SKM-1 treated with dmso at 0.1 percent for 144 hours (cell line): Measurements from ENCODE around the gene GGN.
"Not testable (repeated sequence)": the region's sequence is repeated elsewhere in the genome, so short reads cannot be mapped to it uniquely, and the experiment has no call there.

ENCODE experiments used
- DNase-seq: peaks from one replicate; lab custom pipeline; 2025; ENCODE audit not compliant: unreplicated experiment; lab: John Stamatoyannopoulos, UW

GGN gene, protein sequence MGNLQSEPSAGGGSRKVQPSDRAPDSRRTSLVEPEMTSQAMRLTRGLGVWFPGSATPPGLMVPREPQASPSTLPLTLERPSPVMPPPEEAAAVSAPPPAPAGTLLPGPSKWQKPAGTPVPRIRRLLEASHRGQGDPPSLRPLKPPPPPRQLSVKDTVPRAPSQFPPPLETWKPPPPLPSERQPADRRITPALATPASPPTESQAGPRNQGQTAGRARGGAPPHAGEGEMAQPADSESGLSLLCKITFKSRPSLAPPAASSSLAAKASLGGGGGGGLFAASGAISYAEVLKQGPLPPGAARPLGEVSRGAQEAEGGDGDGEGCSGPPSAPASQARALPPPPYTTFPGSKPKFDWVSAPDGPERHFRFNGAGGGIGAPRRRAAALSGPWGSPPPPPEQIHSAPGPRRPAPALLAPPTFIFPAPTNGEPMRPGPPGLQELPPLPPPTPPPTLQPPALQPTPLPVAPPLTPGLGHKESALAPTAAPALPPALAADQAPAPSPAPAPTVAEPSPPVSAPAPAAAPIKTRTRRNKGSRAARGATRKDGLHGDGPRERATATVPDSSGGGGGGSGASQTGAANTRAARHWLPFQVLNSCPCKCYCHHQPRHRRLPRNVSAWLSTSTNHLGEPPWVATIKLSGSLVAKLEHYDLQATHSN

DNA sequence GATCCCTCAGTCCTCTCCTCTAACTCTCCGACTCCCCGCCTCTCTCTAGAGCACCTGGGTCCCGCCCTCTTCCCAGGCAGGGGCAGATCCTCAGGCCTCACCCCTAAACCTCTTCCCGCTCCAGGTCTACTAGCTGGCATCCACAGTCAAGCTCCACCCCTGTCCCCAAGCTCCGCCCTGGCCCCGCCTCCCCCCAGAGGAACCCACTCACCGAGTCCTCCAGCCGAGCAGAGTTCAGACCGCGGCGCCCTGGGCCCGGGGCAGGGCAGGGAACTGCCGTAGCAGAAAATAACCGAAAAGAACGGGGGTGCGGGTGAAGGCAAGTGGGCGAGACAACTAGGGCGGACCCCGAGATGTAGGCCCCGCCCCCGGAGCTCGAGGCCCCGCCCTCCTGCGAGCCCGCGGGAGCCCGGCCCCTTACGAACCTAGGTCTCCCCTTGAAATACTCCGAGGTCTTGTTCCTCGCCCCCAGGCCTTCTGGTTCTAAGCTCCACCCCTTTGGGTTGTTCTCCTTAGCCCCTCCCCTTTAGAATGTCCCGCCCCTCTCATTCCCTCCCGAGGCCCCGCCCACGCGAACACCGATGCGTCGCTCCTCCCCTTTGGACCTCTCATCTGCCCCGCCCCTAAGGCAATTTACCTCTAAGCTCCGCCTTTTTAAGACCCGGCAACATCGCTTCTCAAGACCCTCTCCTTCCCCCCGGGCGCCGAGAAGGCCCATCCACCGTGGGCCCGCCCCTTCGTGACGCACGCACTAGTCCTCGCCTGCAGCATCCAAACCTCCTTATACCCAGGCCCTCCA lies at the start of gene GGN:
Gene GGN, minus strand, starts transcription at position 485 of the 799 bp plus-strand sequence. CDS start 773 bp downstream, outside the sequence.
- DNase-seq = peak; percentile 60

DNA sequence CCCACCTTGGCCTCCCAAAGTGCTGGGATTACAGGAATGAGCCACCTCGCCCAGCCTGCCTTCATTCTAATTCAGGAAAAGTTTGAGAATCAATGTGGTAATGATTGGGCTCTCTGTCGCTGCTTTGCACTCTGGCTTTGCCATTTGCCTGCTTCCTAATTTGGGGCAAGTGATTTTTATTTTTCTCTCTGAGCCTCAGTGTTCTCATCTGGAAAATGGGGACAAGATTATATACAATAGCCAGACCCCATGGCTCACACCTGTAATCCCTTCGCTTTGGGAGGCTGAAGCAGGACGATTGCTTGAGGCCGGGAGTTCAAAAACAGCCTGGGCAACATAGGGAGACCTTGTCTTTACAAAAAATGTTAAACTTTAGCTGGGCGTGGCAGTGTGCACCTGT lies 49.5 kb upstream of the GGN start:
- DNase-seq = no peak

DNA sequence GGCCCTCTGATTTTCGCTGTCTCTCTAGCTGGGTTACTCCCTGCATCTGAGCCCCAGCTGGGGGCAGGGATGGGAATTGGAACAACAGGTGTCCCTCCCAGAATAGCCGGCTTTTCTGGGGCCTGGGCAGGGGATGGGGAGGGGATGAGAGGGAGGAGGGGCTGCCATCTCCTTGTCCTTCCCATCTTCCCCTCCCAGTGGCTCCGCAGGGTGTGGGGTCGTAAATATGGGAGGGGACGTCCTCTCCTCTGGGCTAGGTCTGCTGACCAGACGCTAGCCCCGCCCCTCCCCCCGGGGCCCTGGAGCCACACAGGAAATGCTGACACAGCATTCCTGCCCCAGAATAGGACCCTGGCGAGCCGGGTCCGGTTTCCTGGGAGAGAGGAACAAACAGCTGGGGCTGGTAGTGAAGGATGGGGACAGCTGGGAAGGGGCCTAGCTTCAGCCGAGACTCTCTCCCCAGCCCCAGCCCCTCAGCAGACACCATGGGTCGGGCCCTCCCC lies 46.8 kb upstream of the GGN start:
- DNase-seq = no peak

DNA sequence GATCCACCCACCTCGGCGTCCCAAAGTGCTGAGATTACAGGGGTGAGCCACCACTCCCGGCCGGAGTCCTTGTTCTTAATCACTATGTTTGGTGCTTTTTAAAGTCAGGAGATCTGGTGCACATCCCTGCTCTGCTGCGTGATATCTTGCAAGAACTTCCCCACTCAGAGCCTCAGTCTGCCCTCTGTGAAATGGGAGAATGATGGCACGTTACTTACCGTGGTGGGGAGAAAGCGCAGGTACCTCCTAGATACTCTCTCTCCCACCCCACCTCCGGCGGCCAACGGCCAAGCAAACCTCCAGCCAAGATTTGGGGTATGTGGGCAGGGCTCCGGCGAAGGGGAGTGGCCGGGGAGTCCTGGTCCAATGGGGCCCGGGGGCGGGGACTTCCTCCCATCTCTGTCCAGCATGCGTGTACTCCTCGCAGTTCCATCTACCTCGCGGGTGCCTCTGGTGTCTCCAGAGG lies 45.5 kb upstream of the GGN start, which contains the start of gene RYR1:
Gene RYR1, plus strand, starts transcription at position 424 of the 466 bp plus-strand sequence. CDS start 139 bp downstream, outside the sequence.
- no peak for DNase-seq

DNA sequence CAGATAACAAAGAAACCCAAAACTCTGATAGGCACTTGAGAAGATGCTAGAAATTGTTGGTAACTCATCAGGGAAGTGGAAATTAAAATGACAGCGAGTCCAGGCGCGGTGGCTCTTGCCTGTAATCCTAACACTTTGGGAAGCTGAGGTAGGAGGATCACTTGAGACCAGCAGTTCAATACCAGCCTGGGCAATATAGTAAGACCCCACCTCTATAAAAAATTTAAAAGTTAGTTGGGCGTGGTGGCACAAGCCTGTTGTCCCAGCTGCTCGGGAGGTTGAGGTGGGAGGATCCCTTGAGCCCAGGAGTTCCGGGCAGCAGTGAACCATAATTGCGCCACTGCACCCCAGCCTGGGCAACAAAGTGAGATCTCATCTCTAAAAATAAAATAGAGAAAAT lies 43.1 kb upstream of the GGN start:
- DNase-seq = no peak

DNA sequence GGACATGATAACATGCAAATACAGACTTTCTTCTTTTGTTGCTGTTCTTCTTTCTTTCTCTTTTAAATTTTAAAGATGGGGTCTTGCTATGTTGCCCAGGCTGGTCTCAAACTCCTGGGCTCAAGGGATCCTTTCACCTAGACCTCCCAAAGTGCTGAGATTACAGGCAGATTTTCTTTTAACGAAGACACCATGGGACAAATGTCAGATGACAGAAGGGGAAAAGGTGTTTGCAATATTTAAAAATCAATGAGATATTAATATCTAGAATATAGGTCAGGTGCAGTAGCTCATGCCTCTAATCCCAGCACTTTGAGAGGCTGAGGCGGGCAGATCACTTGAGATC lies 42.0 kb upstream of the GGN start:
- DNase-seq = no peak

DNA sequence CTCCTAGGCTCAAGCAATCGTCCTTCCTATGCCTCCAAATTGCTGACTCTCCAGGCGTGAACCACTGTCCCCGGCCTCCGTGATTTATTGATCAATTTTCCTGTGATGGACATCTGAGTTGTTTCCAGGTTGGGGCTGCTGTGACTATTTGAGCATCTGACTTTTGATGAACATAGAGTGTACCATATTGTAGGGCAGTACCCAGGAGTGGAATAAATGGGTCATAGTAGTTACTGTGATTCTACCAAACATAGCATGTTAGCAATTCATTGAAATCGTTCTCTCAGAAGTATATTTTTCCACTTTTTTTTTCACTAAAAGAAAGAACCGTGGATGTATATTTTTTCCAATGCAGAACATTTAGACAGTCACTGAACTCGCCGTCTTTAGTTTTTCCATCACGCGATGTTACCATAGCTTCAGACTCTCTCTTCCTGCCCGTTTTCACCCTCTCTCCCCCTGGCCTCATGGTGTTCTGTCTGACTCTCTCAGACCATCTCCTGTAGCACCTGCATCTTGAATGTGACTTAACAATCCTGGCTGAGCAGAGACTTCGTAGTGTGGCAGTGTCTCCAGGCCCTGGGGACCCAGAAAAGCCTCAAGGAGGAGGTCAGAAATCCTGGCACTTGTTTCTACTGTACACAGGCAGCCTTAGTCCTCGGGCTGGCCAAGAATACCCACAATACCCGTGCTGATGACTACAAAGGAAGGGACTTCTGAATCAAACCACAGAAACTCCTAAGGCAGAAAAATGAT lies 41.4 kb upstream of the GGN start:
- DNase-seq = no peak

DNA sequence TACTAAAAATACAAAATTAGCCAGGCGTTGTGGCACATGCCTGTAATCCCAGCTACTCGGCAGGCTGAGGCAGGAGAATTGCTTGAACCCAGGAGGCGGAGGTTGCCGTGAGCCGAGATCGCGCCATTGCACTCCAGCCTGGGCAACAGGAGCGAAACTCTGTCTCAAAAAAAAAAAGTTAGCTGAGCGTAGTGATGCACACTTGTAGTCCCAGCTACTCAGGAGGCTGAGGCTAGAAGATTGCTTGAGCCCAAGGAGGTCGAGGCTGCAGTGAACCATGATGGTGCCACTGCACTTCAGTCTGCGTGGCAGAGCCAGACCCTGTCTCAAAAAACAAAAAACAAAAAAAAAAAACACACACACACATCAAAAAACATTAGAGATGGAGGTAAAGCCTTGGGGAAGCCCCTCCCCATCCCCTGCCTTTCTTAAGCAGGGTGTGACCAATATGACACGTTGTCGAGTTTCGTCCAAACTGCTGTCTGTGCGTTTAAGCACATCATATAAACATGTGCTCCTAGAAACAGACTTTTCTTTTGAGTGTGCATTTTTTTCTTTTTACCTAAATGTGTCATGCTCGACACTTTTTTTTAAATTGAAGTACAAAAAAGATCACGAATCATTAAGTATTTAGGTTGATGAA lies 39.3 kb upstream of the GGN start:
- DNase-seq = not testable (repeated sequence)

DNA sequence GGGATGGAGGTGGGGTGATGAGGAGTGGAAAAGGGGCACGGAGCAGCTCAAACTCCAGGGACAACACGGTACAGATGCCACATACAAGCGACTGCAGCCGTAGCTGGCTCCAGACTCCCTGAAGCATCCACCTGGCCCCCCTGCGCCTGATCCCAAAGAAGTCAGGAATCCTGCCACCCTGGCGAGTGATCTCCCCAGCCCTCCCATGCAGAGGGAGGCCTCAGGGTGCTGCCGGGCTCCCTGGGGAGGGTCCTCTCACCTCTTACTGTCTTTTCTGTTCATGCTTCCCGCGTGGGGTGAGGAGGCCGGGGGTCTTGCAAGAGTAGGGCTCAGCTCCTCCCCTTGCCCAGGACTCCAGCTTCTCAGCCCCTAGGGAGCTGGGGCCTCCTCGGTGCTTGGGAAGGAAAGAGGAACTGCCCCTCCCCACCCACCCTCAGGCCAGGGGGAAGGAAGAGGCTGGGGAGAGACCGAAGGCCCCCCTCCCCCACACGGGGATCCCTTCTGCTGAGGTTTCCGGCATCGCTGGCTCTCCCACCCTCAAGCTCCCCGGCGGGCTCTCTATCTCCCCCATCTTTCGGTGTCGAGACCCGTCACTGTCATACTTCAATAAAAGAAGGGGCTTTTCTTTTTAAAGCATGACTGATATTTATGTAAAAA lies 38.1 kb upstream of the GGN start, which contains the start of gene RASGRP4:
Gene RASGRP4, minus strand, starts transcription at position 410 of the 657 bp plus-strand sequence. Its CDS starts 128 bp downstream, at position 282.
- DNase-seq = peak; percentile 84

DNA sequence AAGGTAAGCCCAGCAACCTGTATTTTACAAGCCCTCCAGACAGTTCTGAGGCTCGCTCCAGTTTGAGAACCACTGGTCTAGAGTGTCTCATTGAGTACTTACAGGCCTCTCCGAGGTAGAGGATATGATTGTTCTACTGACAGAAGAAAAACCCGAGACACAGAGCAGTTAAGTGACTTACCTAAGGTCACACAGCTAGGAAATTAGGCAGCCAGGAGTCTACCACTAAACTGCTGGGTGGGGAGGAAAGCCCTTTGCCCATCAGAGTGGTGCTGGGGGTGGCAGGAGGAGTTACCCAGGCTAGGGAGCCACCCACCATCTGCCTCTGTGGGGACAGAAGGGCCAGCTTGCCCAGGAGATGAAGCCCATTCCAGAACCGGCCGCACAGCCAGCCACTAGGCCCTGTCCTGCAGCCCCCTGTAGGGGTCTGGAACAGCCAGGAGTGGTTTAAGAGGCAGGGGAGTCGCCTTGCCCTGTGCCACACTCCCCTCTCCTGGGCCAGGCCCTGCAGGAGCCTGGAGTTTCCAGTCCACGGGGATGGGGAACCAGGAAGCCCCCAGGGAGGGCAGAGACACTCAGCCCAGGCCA lies 37.5 kb upstream of the GGN start:
- DNase-seq = no peak

DNA sequence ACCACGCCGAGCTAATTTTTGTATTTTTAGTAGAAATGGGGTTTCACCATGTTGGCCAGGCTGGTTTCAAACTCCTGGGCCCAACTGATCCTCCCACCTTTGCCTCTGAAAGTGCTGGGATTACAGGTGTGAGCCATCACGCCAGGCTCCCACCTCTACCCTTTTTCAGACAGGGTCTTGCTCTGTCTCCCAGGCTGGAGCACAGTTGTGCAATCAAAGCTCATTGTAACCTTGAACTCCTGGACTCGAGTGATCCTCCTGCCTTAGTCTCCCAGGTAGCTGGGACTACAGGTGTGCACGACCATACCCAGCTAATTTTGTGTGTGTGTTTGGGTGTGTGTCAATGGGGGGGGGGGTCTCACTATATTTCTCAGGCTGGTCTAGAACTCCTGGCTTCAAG lies 36.4 kb upstream of the GGN start:
- DNase-seq = no peak

DNA sequence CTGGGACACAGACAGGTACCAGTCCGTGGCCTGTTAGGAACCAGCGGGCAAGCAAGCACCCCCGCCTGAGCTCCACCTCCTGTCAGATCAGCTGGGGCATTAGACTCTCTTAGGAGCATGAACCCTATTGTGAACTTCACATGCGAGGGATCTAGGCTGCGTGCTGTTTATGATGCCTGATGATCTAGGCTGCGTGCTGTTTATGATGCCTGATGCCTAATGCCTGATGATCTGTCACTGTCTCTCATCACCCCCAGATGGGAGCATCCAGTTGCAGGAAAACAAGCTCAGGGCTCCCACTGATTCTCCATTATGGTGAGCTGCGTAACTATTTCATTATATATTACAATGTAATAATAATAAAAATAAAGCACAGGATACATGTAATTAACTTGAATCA lies 34.6 kb upstream of the GGN start:
- no peak for DNase-seq

DNA sequence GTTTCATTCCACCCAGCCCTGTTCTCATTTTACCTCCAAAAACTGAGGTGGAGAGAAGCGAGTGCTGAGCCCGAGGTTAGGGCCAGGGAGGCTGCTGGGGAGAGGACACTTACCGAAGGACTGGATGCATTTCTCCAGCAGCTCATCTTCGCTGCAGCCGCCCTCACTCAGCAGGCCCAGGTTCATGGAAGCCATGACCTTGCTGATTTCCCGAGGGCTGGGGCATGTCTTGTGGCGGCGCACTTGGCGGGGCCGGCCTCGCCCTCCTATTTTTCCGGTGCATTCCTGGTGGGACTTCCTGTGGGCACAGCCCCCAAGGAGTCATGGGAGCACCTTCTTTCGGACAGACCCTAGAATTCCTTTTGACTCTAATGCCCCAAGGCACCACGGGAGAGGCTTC lies 34.0 kb upstream of the GGN start:
- no peak for DNase-seq

DNA sequence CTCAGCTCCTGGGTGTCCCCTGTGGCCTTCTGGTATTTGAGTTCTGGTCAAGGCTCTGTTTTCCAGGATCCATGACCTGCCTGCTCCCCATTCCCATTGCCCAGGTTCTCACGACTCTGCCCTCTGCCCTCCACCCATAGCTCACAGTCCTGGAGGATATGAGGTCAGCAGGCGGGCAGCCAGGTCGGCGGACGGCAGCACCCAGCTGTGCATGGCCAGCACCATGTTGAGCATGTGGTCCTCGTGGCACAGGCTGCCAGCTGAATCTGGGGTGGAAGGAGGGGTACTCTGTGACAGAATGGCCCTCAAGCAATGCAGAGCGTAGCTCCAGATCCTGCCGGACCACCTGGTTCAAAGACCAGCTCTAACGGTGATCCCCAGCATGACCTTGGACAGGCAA lies 33.1 kb upstream of the GGN start:
- DNase-seq = no peak

DNA sequence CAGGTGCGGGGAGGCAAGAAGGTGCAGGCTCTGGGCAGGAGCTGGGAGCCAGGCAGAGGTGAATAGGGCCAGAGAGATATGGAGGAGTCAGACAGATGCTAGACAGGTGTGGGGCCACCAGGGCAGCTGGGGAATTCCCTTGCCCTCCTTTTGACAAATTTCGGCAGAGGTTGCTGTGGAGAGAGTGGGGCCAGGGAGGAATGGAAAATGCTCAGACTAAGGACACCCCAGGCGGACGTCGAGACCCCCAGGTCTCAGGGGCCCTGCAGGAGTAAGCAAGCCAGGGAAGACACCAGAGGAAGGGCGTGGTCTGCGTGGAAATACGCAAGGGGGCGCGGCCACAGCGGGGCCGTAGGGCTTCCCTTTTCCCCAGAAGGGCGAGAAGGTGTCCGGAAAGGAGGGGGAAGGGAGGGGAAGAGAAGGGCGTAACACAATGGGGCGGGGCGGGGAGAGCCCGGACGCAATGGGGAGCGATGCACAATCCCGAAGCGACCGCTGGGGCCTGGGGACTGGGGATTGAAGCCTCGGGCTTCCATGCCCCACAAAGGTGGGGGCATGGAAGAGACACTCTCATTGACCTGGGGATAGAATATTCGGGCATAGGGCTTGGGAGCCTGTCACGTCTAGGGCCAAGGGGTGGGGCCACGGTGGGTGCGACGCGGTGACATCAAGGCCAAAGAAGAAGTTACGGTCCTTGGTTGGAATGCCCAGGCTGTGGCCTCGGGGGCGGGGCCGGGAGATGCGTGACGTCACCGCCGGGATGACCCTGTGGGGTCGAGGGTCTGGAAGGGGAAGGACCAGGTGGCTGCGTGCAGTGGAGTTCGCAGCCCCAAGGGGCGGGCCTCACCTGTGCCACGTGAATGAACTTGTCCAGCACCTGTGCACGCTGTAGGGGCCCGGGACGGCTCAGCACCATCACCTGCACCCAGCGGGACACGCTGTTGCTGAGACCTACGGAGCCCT lies 30.0 kb upstream of the GGN start:
- DNase-seq = no peak

DNA sequence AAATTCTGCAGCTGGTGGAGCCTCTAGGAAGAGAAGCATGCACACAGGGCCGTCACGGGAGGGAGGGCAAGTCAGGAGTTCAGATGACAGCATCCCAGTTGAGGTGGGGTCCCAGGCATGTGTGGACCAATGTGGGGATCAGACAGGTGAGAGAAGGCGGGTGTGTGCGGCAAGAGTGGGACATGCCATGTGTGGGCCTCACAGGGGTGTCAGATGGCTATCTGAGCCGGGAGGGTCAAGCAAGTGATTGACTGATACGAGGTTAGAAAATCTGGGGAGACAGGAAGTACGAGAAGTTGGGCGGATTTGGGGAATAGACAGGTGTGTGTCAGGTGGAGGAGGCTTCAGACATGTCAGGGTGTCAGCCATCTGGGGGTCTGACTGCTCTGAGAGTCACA lies 29.3 kb upstream of the GGN start:
- DNase-seq = no peak

DNA sequence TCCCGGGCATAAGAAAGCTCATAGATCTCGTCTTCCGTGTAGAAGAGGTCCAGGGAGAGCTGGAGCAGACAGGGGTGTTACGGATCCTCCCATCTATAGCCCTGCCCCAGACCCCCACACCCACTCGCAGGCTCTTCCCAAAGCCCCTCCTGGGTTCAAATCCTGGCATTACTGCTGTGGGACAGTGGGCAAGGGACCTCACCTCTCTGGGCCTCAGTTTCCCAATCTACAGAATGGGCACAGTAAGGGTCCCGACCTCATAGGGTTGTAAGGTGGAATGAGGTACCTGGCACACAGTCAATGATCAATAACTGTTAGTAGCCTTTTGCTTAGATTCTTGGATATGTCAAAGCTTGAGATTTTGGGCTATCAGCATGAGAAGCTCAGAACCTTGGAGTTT lies 25.6 kb upstream of the GGN start:
- no peak for DNase-seq

DNA sequence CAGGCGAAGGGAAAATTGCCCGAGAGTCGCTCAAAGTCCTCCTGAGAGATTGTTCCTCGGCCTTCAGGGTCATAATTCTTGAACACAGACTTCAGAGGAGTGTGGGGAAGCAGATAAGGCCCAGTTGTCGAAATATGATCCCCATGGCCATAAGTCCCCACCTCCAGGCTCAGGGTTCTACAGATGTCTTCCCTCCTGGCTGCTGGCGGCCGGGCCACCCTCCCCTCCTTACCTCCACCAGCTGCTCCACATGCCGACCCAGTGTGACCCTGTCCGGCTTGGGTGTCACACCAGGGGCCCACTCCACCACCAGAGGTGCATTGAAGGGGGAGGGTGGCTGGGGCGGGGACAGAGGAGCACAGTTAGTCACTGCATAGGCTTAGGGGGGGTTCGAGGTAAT lies 25.1 kb upstream of the GGN start:
- DNase-seq = no peak
